Activated CD4-positive, alpha-beta T cell treated with anti-CD3 and anti-CD28 coated beads for 36 hours (primary cell): ENCODE measurements around the gene POGZ. TPM values are rescaled to one million over a fixed set of nuclear protein-coding genes. Genes with fewer than 3 reads are reported as not detected.
"Not testable (repeated sequence)": the region's sequence is repeated elsewhere in the genome, so short reads cannot be mapped to it uniquely, and the experiment has no call there.

Source experiments
- ATAC-seq: fragments of 200-7000 bp; cut with Tn5 transposase; one replicate; pipeline ENCODE4 v1.10.0; 2021; ENCODE audit warnings: mild to moderate bottlenecking, moderate library complexity
- CTCF ChIA-PET: fragments of 350-600 bp; sonication (Branson Sonifier 250); formaldehyde crosslinking; loops from one replicate; lab custom pipeline; 2021; ENCODE audit warnings: antibody characterized with exemption; lab: Charles Lee
- POLR2A ChIA-PET: fragments of 350-600 bp; sonication (Branson Sonifier 250); formaldehyde crosslinking; loops from one replicate; lab custom pipeline; 2021; ENCODE audit warnings: antibody characterized with exemption, inconsistent platforms; lab: Charles Lee
- DNase-seq: peaks from one replicate; pipeline ENCODE4 v3.0.0-alpha.2; 2020
- H3K27ac Mint-ChIP-seq: one replicate; pipeline ENCODE4 v1.8.0; 2021; ENCODE audit warnings: mixed read lengths
- H3K27me3 Mint-ChIP-seq: one replicate; pipeline ENCODE4 v1.8.0; 2021; ENCODE audit warnings: mixed read lengths
- H3K36me3 Mint-ChIP-seq: one replicate; pipeline ENCODE4 v1.8.0; 2021; ENCODE audit warnings: low read depth, mixed read lengths
- H3K4me1 Mint-ChIP-seq: one replicate; pipeline ENCODE4 v1.8.0; 2021; ENCODE audit warnings: mixed read lengths
- H3K4me3 Mint-ChIP-seq: one replicate; pipeline ENCODE4 v1.8.0; 2021; ENCODE audit warnings: mild to moderate bottlenecking, moderate library complexity, mixed read lengths
- H3K9me3 Mint-ChIP-seq: one replicate; pipeline ENCODE4 v1.8.0; 2021; ENCODE audit warnings: low read depth, mixed read lengths
- intact Hi-C, 2 experiments: fragments of 100-400 bp; cut with DNase I in 1 of 2; cut with micrococcal nuclease in 1 of 2; formaldehyde crosslinking; loops; one replicate each; pipeline versions ENCODE4 v1.14.2 to v1.15.1; 2022 to 2024; cut with DNase I, micrococcal nuclease
- total RNA-seq, 2 experiments: library from RNA; stranded (reverse); gene quantifications; one replicate each; pipeline ENCODE4 v1.2.3, GENCODE V29; 2021

POGZ gene
- total RNA-seq, 2 experiments from 2014 or later = 81.3 to 104 TPM

- peaks cover 29% of the 10 kb centered on the region for H3K4me1 Mint-ChIP-seq
- H3K36me3 Mint-ChIP-seq = peaks cover 47% of the 10 kb centered on the region
- peak overlapping the region; percentile 99 for H3K27ac Mint-ChIP-seq
- CTCF ChIA-PET = interaction anchor here (0.6 to 2.5 kb wide), 5 partner anchors 11 to 139 kb away, joined by 3 to 5 read pairs (median 3); no protein-coding TSS in a partner anchor
- no peaks in the 10 kb centered on the region for H3K9me3 Mint-ChIP-seq
- no peak for DNase-seq
- intact Hi-C loops = loop anchor here in 1 of 2 experiments (5.0 kb wide), 1 partner anchor 204 kb away; the partner anchor contains the start of gene PIP5K1A
- no peaks in the 10 kb centered on the region for H3K27me3 Mint-ChIP-seq
- no peak for ATAC-seq
- POLR2A ChIA-PET = no interaction called here
- H3K4me3 Mint-ChIP-seq = peak overlapping the region; percentile 88
These were observed 58.0 kb downstream of the POGZ start for GRCh38 chr1:151401125-151401788.

GRCh38 chr1:151399324-151400171, 59.7 kb downstream of the POGZ start, which contains the start of gene PSMB4:
TSS of gene PSMB4 (plus strand) at chr1:151399573. CDS start at chr1:151399588, 15 bp downstream.
- H3K27ac Mint-ChIP-seq = peak within 1 kb of the TSS; percentile 99
- peaks cover 29% of the 10 kb centered on the region for H3K4me1 Mint-ChIP-seq
- H3K9me3 Mint-ChIP-seq = no peaks in the 10 kb centered on the region
- POLR2A ChIA-PET = interaction anchor here (0.6 to 2.5 kb wide), 9 partner anchors 8 to 233 kb away, joined by 3 to 10 read pairs (median 4); partner anchors contain the start of genes PSMD4 and ZNF687
- H3K4me3 Mint-ChIP-seq = peak within 1 kb of the TSS; percentile 88
- ATAC-seq (peak; percentile 93), DNase-seq (peak; percentile 86)
- intact Hi-C loops = loop anchor here (1.0 to 5.0 kb wide), 13 partner anchors 52 to 391 kb away; partner anchors contain the start of genes PIP5K1A (in 2 of the 2), POGZ (in 2 of the 2), RFX5 (in 2 of the 2) and ZNF687 (in 2 of the 2)
- no peaks in the 10 kb centered on the region for H3K27me3 Mint-ChIP-seq
- H3K36me3 Mint-ChIP-seq = peaks cover 39% of the 10 kb centered on the region
- CTCF ChIA-PET = interaction anchor here (0.7 to 1.1 kb wide), 3 partner anchors 64 to 748 kb away, joined by 3 read pairs; no protein-coding TSS in a partner anchor

- H3K9me3 Mint-ChIP-seq, ATAC-seq, H3K27ac Mint-ChIP-seq, DNase-seq, POLR2A ChIA-PET, H3K4me3 Mint-ChIP-seq, H3K27me3 Mint-ChIP-seq: not testable (repeated sequence)
- peaks cover 19% of the 10 kb centered on the region for H3K36me3 Mint-ChIP-seq
- H3K4me1 Mint-ChIP-seq = peaks cover 20% of the 10 kb centered on the region
- CTCF ChIA-PET = interaction anchor here (1.0 to 1.6 kb wide), 4 partner anchors 55 to 207 kb away, joined by 3 to 8 read pairs (median 4); partner anchors contain the start of gene VPS72
- intact Hi-C loops = loop anchor here in 1 of 2 experiments (5.0 kb wide), 1 partner anchor 114 kb away; the partner anchor contains the start of gene ZNF687
These were observed 63.0 kb downstream of the POGZ start for GRCh38 chr1:151396265-151396664.

GRCh38 chr1:151393583-151393982, 65.7 kb downstream of the POGZ start:
- Mint-ChIP-seq H3K27ac (no peak overlapping the region), H3K4me3 (no peak overlapping the region), H3K9me3 (no peaks in the 10 kb centered on the region), H3K4me1 (peaks cover 1% of the 10 kb centered on the region), H3K27me3 (no peaks in the 10 kb centered on the region), H3K36me3 (no peaks in the 10 kb centered on the region)
- intact Hi-C loops = no loop called here
- CTCF ChIA-PET = interaction anchor here (0.7 kb wide), 1 partner anchor 1332 kb away, joined by 3 read pairs; no protein-coding TSS in a partner anchor
- no peak for DNase-seq
- POLR2A ChIA-PET = no interaction called here
- no peak for ATAC-seq

GRCh38 chr1:151391079-151391563, 68.2 kb downstream of the POGZ start:
- ChIA-PET POLR2A (no interaction called here), CTCF (no interaction called here)
- no peak overlapping the region for H3K27ac Mint-ChIP-seq
- no peaks in the 10 kb centered on the region for H3K4me1 Mint-ChIP-seq
- no peak for ATAC-seq
- H3K9me3 Mint-ChIP-seq = no peaks in the 10 kb centered on the region
- H3K27me3 Mint-ChIP-seq = no peaks in the 10 kb centered on the region
- intact Hi-C loops = no loop called here
- no peaks in the 10 kb centered on the region for H3K36me3 Mint-ChIP-seq
- H3K4me3 Mint-ChIP-seq = no peak overlapping the region
- DNase-seq = no peak

- CTCF ChIA-PET, H3K27ac Mint-ChIP-seq, H3K36me3 Mint-ChIP-seq, H3K9me3 Mint-ChIP-seq, H3K27me3 Mint-ChIP-seq, H3K4me3 Mint-ChIP-seq, POLR2A ChIA-PET, H3K4me1 Mint-ChIP-seq, DNase-seq, intact Hi-C loops: not testable (repeated sequence)
- peak; percentile 36 for ATAC-seq
These were observed 68.8 kb downstream of the POGZ start for GRCh38 chr1:151390221-151391078.

- H3K27me3 Mint-ChIP-seq = no peaks in the 10 kb centered on the region
- ATAC-seq = no peak
- no peak overlapping the region for H3K4me3 Mint-ChIP-seq
- H3K9me3 Mint-ChIP-seq = no peaks in the 10 kb centered on the region
- H3K4me1 Mint-ChIP-seq = no peaks in the 10 kb centered on the region
- ChIA-PET POLR2A (no interaction called here), CTCF (interaction anchor here (0.6 to 0.7 kb wide), 3 partner anchors 173 to 231 kb away, joined by 3 read pairs; no protein-coding TSS in a partner anchor)
- DNase-seq = no peak
- intact Hi-C loops = no loop called here
- H3K36me3 Mint-ChIP-seq = no peaks in the 10 kb centered on the region
- no peak overlapping the region for H3K27ac Mint-ChIP-seq
These were observed 73.3 kb downstream of the POGZ start for GRCh38 chr1:151386002-151386401.

- Mint-ChIP-seq H3K27ac (no peak overlapping the region), H3K27me3 (no peaks in the 10 kb centered on the region), H3K9me3 (no peaks in the 10 kb centered on the region), H3K4me3 (no peak overlapping the region), H3K36me3 (no peaks in the 10 kb centered on the region), H3K4me1 (no peaks in the 10 kb centered on the region)
- no peak for ATAC-seq
- POLR2A ChIA-PET = interaction anchor here (0.7 kb wide), 1 partner anchor 103 kb away, joined by 3 read pairs; the partner anchor contains the start of gene ZNF687
- CTCF ChIA-PET = interaction anchor here (0.6 to 1.0 kb wide), 5 partner anchors 21 to 524 kb away, joined by 3 to 4 read pairs (median 3); partner anchors contain the start of gene THEM4
- intact Hi-C loops = no loop called here
- DNase-seq = no peak
These were observed 74.7 kb downstream of the POGZ start for GRCh38 chr1:151384584-151384983.

- intact Hi-C loops = no loop called here
- H3K27me3 Mint-ChIP-seq = no peaks in the 10 kb centered on the region
- no peaks in the 10 kb centered on the region for H3K36me3 Mint-ChIP-seq
- ChIA-PET POLR2A (no interaction called here), CTCF (no interaction called here)
- H3K4me3 Mint-ChIP-seq = no peak overlapping the region
- H3K9me3 Mint-ChIP-seq = no peaks in the 10 kb centered on the region
- H3K27ac Mint-ChIP-seq = no peak overlapping the region
- DNase-seq (no peak), ATAC-seq (no peak)
- H3K4me1 Mint-ChIP-seq = no peaks in the 10 kb centered on the region
These were observed 82.0 kb downstream of the POGZ start for GRCh38 chr1:151377150-151377884.

- intact Hi-C loops = no loop called here
- Mint-ChIP-seq H3K27ac (no peak overlapping the region), H3K27me3 (no peaks in the 10 kb centered on the region), H3K4me1 (no peaks in the 10 kb centered on the region), H3K36me3 (no peaks in the 10 kb centered on the region), H3K4me3 (no peak overlapping the region), H3K9me3 (no peaks in the 10 kb centered on the region)
- ChIA-PET CTCF (interaction anchor here (1.1 kb wide), 1 partner anchor 72 kb away, joined by 3 read pairs; no protein-coding TSS in a partner anchor), POLR2A (interaction anchor here (0.6 kb wide), 1 partner anchor 328 kb away, joined by 3 read pairs; no protein-coding TSS in a partner anchor)
- DNase-seq (no peak), ATAC-seq (no peak)
These were observed 86.1 kb downstream of the POGZ start for GRCh38 chr1:151373196-151373595.
